Measurements from ENCODE around the gene ITIH6. TPM values are rescaled to one million over a fixed set of nuclear protein-coding genes. Genes with fewer than 3 reads are reported as not detected.

ITIH6 gene
- total RNA-seq, 2 donors from 2014 or later, result not detected

DNA sequence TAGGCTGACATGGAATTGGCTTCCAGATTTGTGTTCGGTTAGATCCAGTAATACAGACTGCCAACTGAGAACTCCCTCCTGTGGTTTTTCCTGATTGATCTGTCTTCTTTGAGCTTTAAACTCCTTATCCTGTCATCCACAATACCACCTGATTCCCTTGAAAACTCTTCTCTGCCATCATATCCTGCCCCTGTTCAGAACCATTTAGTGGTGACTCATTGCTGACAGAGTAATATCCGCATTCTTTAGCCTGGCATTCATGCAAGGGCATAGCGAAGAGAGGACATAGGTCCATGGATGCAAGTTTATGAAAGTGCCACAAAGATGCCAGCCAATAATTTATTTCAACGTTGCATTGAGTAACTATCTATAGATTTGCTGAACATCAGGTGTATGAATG lies 76.6 kb downstream of the ITIH6 start:
- H3K9me3 ChIP-seq, result no peaks in the 10 kb centered on the region
- WGBS, 2 donors, result 84 to 85% methylated on average over 3 to 4 of the region's 4 CpGs
- H3K4me1 ChIP-seq, result no peaks in the 10 kb centered on the region
- H3K27me3 ChIP-seq, result no peaks in the 10 kb centered on the region
- H3K27ac ChIP-seq, result no peak overlapping the region
- H3K4me3 ChIP-seq, result no peak overlapping the region
- TF ChIP-seq POLR2A (IDR thresholded peaks at IDR 0.05), result no peak
- TF ChIP-seq, protein P1, sequence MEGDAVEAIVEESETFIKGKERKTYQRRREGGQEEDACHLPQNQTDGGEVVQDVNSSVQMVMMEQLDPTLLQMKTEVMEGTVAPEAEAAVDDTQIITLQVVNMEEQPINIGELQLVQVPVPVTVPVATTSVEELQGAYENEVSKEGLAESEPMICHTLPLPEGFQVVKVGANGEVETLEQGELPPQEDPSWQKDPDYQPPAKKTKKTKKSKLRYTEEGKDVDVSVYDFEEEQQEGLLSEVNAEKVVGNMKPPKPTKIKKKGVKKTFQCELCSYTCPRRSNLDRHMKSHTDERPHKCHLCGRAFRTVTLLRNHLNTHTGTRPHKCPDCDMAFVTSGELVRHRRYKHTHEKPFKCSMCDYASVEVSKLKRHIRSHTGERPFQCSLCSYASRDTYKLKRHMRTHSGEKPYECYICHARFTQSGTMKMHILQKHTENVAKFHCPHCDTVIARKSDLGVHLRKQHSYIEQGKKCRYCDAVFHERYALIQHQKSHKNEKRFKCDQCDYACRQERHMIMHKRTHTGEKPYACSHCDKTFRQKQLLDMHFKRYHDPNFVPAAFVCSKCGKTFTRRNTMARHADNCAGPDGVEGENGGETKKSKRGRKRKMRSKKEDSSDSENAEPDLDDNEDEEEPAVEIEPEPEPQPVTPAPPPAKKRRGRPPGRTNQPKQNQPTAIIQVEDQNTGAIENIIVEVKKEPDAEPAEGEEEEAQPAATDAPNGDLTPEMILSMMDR (IDR thresholded peaks at IDR 0.05), result no peak
- DNase-seq (no peak), ATAC-seq (no peak)
- intact Hi-C loops (cut with DNase I), result no loop called here
- H3K36me3 ChIP-seq (replicated peaks in 1 of 2; ENCODE audit: insufficient read depth in 1 of 2, low read depth in 2 of 2), result no peaks in the 10 kb centered on the region

DNA sequence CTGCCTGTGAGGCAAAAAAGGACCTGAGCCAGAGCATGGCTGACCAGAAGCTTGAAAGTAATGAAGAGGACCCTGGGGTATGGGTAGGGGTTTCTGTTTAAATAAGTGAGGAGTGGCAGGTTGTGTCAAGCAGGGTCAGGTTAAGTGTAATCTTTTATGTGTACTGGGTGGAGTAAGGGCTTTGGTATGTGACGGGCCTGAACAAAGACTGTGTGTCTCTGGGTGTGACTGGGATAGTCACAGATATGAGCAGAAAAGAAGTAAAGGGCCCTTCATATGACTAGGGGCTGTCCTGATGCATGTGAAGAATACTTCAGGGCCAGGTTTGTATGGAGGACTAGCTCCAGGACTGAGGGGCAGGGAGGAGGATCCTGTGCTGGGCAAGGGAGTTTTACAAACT lies 82.4 kb downstream of the ITIH6 start:
- H3K4me1 ChIP-seq, result no peaks in the 10 kb centered on the region
- 90 to 100% methylated on average over 1 of the region's 1 CpG for WGBS, 2 donors
- ATAC-seq, result no peak

DNA sequence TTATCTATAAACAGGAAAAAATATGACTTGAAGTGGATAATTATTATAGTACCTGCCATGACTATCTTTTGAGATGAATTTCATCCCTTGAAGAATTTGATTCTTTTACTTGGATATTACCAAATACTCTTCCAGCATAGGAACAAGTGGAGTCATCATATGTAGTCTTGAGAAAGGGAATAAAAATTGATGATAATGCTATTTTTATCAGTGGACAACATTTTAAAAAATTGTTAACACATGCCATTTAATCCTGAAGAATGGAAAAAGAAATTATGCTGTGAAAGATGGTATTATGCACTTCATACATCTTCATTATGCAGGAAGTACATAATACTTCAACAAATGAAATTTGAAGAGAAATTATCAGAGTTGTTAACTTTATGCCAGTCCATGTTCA lies 83.6 kb downstream of the ITIH6 start:
- no peak for TF ChIP-seq POLR2A (IDR thresholded peaks at IDR 0.05)
- TF ChIP-seq, protein P1 (IDR thresholded peaks at IDR 0.05), result no peak
- H3K4me3 ChIP-seq, result no peak overlapping the region
- DNase-seq, result no peak
- H3K4me1 ChIP-seq, result no peaks in the 10 kb centered on the region
- no peak for ATAC-seq
- intact Hi-C loops (cut with DNase I), result no loop called here
- no peaks in the 10 kb centered on the region for H3K9me3 ChIP-seq
- H3K27me3 ChIP-seq, result no peaks in the 10 kb centered on the region
- no peaks in the 10 kb centered on the region for H3K36me3 ChIP-seq (replicated peaks in 1 of 2; ENCODE audit: insufficient read depth in 1 of 2, low read depth in 2 of 2)
- no peak overlapping the region for H3K27ac ChIP-seq

More for the DNA sequence above, 82.4 kb downstream of the ITIH6 start:
- Histone ChIP-seq H3K36me3 (replicated peaks in 1 of 2; ENCODE audit: insufficient read depth in 1 of 2, low read depth in 2 of 2) (no peaks in the 10 kb centered on the region), H3K4me3 (no peak overlapping the region), H3K27ac (no peak overlapping the region), H3K9me3 (no peaks in the 10 kb centered on the region), H3K27me3 (no peaks in the 10 kb centered on the region)
- no peak for DNase-seq
- TF ChIP-seq POLR2A (IDR thresholded peaks at IDR 0.05), result no peak
- TF ChIP-seq, protein P1 (IDR thresholded peaks at IDR 0.05), result no peak
- intact Hi-C loops (cut with DNase I), result no loop called here

DNA sequence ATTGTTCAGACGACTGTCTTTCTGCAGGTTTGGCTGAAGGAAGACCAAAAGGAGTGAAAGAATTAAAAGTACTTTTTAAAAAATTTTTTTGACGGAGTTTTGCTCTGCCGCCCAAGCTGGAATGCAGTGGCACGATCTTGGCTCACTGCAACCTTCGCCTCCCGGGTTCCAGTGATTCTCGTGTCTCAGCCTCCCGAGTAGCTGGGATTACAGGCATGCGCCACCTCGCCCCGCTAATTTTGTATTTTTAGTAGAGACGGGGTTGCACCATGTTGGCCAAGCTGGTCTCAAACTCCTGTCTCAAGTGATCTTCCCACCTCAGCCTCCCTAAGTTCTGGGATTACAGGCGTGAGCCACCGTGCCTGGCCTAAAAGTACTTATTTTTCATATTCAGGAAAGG lies 86.3 kb downstream of the ITIH6 start:
- H3K9me3 ChIP-seq, result no peaks in the 10 kb centered on the region
- WGBS, 2 donors, result 91 to 94% methylated on average over 14 of the region's 14 CpGs

DNA sequence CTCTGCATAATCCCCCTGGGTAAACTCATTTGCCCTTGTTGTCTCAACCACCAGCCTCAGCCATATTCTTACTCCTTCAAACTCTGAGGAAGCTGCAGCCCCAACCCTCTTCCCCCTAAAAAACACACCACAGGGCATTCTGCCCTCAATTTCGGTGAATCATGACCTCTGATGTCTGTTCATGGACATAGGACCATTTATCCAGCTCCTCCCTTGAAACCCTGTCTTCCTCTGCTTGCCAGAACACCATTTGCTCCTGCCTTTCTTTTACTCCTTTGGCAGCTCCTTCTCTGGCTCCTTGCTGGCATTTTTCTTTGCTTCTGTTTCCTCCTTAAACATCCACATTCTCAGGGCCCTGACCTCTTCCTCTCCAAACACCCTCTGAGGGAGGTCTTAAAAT lies 87.1 kb downstream of the ITIH6 start:
- H3K36me3 ChIP-seq (replicated peaks in 1 of 2; ENCODE audit: insufficient read depth in 1 of 2, low read depth in 2 of 2), result no peaks in the 10 kb centered on the region
- H3K4me3 ChIP-seq, result no peak overlapping the region
- no peaks in the 10 kb centered on the region for H3K9me3 ChIP-seq
- no peaks in the 10 kb centered on the region for H3K27me3 ChIP-seq
- DNase-seq (no peak), ATAC-seq (no peak)
- 56 to 63% methylated on average over 1 of the region's 1 CpG for WGBS, 2 donors
- intact Hi-C loops (cut with DNase I), result no loop called here
- H3K4me1 ChIP-seq, result no peaks in the 10 kb centered on the region
- TF ChIP-seq POLR2A (IDR thresholded peaks at IDR 0.05), result no peak
- TF ChIP-seq, protein P1 (IDR thresholded peaks at IDR 0.05), result no peak
- no peak overlapping the region for H3K27ac ChIP-seq

More for the DNA sequence above, 86.3 kb downstream of the ITIH6 start:
- Histone ChIP-seq H3K27me3 (no peaks in the 10 kb centered on the region), H3K4me1 (no peaks in the 10 kb centered on the region), H3K4me3 (no peak overlapping the region), H3K36me3 (replicated peaks in 1 of 2; ENCODE audit: insufficient read depth in 1 of 2, low read depth in 2 of 2) (no peaks in the 10 kb centered on the region), H3K27ac (no peak overlapping the region)
- TF ChIP-seq POLR2A (IDR thresholded peaks at IDR 0.05), result no peak
- TF ChIP-seq, protein P1 (IDR thresholded peaks at IDR 0.05), result no peak
- DNase-seq (no peak), ATAC-seq (no peak)
- intact Hi-C loops (cut with DNase I), result no loop called here

Measured in body of pancreas (tissue), 4 donors.